ENCODE measurements around the gene DTHD1.

Gene DTHD1

GRCh38 chr4:36269533-36270173 lies 11.8 kb upstream of the DTHD1 start:
- no peak for DNase-seq (ENCODE audit: low spot score)

GRCh38 chr4:36273276-36273675 lies 8.1 kb upstream of the DTHD1 start:
- DNase-seq (ENCODE audit: low spot score), result no peak

- no peak for DNase-seq (ENCODE audit: low spot score)
Measured at GRCh38 chr4:36274158-36274557, 7.3 kb upstream of the DTHD1 start.

- DNase-seq (ENCODE audit: low spot score), result no peak
Measured at GRCh38 chr4:36277533-36277932, 3.9 kb upstream of the DTHD1 start.

- no peak for DNase-seq (ENCODE audit: low spot score)
Measured at GRCh38 chr4:36278789-36279188, 2.6 kb upstream of the DTHD1 start.

GRCh38 chr4:36280555-36280954 lies 861 bp upstream of the DTHD1 start:
- no peak for DNase-seq (ENCODE audit: low spot score)

GRCh38 chr4:36282503-36283030 lies 1.2 kb downstream of the DTHD1 start:
- no peak for DNase-seq (ENCODE audit: low spot score)

- no peak for DNase-seq (ENCODE audit: low spot score)
Measured at GRCh38 chr4:36283912-36284465, 2.6 kb downstream of the DTHD1 start.

- DNase-seq (ENCODE audit: low spot score), result peak; percentile 5
Measured at GRCh38 chr4:36285784-36286480, 4.5 kb downstream of the DTHD1 start.

GRCh38 chr4:36286481-36286871 lies 5.1 kb downstream of the DTHD1 start:
- no peak for DNase-seq (ENCODE audit: low spot score)

- no peak for DNase-seq (ENCODE audit: low spot score)
Measured at GRCh38 chr4:36288731-36289426, 7.5 kb downstream of the DTHD1 start.

- no peak for DNase-seq (ENCODE audit: low spot score)
Measured at GRCh38 chr4:36290641-36291040, 9.2 kb downstream of the DTHD1 start.

- no peak for DNase-seq (ENCODE audit: low spot score)
Measured at GRCh38 chr4:36292556-36293188, 11.3 kb downstream of the DTHD1 start.

GRCh38 chr4:36301127-36301526 lies 19.7 kb downstream of the DTHD1 start:
- DNase-seq (ENCODE audit: low spot score), result no peak

GRCh38 chr4:36303426-36304137 lies 22.2 kb downstream of the DTHD1 start:
- no peak for DNase-seq (ENCODE audit: low spot score)

GRCh38 chr4:36304138-36304681 lies 22.8 kb downstream of the DTHD1 start:
- DNase-seq (ENCODE audit: low spot score), result no peak

- DNase-seq (ENCODE audit: low spot score), result no peak
Measured at GRCh38 chr4:36308150-36308549, 26.7 kb downstream of the DTHD1 start.

- no peak for DNase-seq (ENCODE audit: low spot score)
Measured at GRCh38 chr4:36310216-36310615, 28.8 kb downstream of the DTHD1 start.

GRCh38 chr4:36310793-36311192 lies 29.4 kb downstream of the DTHD1 start:
- DNase-seq (ENCODE audit: low spot score), result no peak

GRCh38 chr4:36312511-36312910 lies 31.1 kb downstream of the DTHD1 start:
- DNase-seq (ENCODE audit: low spot score), result no peak

GRCh38 chr4:36313301-36313700 lies 31.9 kb downstream of the DTHD1 start:
- no peak for DNase-seq (ENCODE audit: low spot score)

All from germinal center (tissue), 1 donor.